CD4-positive, alpha-beta T cell treated with Interleukin-15 for 1 hour (primary cell): ENCODE measurements around the gene PBX1.

ENCODE experiments used
- DNase-seq: peaks from one replicate; pipeline ENCODE4 v3.0.0-alpha.2; 2020

PBX1 gene

DNA sequence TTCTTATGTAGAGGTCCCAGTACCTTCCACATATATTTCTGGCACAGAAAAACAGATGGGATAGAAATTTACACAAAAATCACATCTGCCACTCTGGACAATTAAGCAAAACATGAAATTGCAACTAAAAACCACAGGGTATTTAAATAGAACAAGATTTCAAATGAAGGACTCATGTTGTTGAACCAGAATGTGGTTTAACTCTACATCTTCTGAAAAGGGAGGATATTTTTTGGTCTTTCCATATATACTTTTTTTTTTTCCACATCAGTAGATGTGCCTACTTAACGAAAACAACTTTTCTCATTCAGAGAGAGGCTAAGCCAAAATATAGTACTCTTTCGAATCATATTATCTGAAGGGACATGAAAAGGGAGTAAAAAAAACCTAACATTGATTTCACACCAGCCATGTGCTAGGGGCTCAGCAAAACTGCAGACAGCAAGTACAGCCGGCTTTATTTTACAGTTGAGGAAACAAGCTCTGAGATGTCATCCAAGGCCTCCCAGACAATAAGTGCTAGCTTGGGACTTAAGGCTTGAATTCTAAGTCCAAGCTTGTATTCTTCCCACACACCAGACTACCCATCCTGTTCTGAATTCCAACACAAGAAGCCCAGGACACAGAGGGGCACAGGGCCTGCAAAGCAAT is 208.9 kb downstream of the PBX1 start:
- no peak for DNase-seq

DNA sequence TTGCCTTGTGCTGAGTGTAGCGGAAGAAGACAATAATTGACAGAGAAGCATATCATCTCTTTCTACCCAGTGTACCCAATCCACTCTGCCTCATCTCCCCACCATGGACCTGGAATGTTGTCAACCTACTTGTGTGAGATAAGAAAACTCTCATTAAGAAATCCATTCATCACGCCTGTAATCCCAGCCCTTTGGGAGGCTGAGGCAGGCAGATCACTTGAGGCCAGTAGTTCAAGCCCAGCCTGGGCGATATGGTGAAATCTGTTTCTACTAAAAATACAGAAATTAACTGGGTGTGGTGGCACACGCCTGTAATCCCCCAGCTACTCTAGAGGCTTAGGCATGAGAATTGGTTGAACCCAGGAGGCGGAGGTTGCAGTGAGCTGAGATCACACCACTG is 209.6 kb downstream of the PBX1 start:
- no peak for DNase-seq

DNA sequence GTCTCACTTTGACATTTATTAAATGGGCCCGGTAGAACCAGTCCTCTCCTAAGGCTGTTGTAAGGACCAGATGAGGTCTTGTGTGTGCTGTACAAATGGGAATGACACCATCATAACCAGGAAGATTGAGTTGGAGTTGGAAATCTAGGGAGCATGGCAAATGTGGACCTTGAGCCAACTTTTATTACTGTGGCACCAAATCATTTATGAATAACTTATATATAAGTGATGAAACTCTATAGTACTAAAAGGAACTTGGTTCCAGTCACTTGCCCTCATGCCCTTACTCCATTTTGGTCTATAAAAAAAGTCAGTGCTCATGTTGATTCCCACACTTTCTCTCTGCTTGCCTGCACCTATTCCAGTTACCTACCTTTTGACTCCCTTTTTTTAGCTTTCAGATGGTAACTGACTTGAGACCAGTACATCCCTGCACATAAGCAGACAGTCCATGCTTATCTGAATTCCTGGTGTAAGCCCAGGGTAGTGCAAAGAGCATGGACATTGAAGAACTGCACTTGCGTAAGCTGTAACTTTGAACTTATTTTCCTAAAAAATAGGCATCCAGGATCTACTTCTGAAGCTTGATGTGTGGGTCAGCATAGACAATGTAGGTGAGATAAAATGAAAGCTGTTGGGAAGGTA is 210.6 kb downstream of the PBX1 start:
- DNase-seq = no peak

DNA sequence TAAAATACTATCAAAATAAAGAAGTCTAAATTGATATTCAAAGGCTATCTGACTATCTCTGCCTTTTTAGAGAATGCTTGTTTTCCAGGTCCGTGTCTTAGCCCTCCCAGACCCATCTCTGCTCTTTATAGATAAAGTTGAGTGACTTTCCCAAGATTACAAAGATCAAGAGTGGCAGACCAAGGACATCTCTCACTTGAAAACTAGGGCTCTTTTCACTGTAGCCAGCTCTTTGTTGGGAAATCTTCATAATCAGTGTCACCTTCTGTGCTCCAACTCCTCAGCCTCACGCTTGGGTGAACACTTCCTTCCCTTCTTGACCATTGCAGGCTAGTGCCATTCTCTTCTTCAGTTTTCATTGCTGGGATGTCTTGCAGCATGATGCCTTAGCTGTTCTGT is 211.1 kb downstream of the PBX1 start:
- DNase-seq = no peak

DNA sequence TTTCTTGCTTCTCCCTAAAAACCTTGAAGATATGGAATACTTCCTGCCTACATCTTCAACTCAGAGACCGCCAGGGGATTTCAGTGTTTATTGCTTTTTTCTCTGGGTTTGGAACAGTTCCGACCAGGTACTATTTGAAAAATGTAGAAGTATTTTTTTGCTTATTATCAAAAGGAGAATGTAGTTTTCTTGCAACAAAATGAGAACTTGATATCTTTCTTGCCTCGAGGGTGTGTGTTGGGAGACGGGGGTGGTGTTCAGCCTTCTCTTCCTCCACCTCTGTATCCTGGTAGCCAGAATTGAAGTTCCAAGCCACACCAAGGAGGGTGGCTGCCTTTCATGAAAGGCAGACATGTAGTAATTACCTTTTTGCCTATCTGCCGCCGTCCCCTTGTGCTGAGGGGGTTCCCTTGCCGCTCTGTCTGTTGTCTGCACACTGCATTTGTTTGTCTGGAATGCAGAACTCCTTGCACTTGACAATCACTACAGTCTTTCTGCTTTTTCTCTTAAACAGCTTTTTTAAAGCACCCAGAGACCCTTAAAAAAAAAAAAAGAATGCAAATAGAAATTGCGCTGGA is 212.1 kb downstream of the PBX1 start:
- DNase-seq = no peak

DNA sequence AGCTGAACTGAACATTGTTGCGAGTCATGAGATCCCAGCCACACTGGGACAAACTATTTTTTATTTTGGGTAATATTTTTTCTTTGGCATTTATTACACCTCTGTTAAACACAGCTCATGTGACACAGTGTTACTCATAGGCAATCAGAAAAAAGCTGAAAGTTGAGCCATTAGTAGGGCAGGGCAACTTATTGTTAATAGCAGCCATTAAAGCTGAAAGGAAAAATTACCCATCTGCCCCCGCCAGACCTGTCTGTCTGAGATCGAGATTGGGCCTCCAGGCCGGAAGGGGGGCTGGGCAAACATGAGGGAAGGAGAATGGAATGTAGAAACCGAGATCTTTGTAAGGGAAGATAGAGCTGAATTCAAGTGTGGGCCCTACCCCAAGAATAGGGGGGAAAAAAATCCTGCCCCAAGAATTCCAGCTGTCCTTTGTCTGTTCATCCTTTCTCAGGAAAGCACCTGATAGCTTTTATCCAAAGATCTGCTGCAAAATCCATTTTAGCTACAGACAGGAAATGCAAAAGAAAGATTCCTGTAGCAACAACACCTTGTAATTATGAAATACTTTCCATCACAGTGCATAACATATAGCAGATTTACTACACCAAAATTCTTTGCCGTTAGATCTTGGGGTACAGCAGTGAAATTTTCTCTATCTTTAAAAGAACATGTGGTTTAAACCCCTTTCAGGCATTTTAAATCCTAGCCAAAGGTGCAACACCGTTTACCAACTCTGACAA is 212.8 kb downstream of the PBX1 start:
- DNase-seq = no peak

DNA sequence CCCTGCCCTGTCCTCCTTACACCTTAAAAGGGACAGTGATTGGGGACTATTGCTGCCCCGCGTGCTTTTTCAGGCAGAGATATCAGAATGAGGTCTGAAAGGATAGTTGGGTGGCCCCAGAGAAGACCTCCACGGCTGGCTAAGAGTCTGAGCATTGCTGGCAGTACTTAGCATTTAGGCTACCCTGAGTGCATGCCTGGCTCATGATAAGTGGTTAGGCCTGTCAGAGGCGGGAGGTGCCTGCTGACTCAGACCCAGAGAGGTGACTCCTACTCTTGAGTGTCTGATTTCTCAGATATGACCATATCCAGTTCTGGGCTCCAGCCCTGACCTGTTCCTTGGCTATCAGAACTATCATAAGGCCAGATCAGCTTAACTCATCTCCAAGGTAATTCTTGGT is 213.7 kb downstream of the PBX1 start:
- no peak for DNase-seq

DNA sequence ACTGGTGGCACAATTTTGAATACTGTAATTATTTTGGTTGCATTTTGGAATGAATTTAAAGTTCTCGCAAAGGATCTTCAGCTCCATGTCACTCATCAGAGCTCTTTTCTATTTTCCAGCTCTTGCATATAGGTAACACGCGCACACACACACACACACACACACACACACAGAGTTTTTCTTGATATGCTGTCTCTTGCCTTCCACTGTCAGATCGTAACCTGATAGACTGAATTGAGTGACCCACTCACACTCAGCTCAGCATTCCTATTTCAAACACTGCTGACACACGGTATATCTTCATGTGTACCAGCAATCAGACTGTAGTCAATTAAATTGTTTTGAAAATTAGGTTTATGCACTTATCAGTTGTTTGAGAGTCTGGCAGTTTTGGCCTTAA is 214.1 kb downstream of the PBX1 start:
- no peak for DNase-seq

DNA sequence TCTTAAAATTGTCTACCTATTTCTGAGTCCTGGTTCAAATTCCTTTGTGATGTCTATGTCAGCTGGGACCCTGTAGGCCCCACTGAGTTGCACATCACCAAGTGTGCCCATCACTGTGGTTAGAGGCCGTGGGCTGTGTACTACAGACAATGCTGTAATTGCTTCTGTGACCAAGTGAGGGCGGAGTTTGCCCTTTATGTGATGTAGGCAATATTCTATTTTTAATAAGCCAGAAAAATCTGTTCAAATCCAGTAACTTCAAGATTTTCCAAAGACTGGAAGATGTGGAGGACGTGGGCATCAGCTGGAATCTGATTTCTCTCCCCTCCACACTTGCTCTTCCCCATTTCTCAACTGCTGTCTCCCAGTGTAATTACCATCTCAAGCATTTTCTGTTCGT is 215.4 kb downstream of the PBX1 start:
- no peak for DNase-seq

DNA sequence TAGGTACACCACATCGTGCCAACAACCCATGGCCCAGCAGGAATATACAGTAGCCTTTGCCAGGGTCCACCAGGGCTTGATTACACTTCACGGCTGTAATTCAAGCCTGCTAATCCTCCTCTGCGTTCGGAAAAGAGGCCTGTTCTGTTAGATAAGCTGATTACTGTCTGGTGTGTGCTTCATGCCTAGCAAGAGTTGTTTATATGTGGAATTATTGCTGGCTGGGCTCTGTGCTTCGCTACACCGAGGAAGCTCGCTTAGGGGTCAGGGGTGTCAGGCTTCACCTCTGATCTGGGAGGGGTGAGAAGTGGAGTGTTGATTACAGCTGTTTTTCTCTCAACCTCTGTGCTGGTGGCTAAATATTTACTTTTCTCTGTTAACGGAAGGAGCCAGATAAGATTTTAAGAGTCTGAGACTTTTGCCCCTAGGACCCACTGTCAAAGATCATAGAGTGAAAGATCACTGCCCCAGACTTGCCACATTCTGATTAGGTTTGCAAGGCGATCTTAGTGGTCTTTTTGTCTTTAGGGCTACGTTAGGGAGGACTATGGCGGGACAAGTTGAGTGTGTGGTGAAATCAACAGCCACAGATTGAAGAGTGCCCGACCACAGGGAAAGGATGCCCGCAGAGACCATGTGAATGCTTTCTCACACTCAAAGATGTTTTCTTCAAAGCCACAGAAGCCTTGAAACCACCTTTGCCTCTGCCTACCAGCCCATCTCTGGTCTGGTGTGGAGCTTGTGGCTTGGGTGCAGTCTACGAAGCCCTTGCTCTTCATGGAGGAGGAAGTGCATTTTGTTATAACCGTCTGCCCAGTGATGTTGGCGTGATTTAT is 216.1 kb downstream of the PBX1 start:
- no peak for DNase-seq

DNA sequence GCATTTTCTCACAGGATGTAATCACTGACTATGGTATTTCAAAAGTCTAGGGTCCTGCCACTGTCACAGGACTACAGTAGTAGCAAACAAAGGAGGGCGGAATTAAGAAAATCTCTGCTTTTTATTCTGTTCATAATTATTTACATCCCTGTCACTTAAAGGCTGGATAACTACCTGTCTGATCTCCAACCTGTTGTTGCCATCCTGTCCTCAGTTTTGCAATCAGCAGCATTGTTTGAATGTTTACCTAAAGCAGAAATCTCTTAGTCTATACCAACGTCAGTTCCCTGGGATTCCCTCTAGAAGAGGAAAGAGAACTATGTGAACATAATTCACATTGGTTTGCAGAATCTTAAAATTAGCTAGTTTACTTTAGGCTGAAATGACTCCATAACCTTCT is 218.5 kb downstream of the PBX1 start:
- DNase-seq = no peak

DNA sequence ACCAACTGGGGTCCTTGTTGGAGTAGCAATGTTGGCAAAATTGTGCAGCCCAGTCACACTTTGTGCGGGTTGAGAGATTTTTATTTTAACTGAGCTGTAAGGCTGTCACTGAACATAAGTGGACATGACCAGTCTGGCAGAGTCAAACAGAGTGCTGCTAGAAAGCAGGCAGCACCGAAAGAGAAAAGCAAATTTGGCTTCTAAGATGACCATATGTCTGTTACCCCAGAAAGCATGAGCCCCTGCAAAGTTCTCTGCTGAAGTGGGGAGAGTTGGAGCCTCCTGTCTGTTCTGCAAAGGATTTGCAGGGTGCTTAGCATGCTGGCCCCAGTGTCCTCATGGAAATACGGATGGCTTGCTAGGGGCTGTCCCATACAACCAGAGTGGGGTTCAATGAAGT is 220.4 kb downstream of the PBX1 start:
- DNase-seq = no peak

DNA sequence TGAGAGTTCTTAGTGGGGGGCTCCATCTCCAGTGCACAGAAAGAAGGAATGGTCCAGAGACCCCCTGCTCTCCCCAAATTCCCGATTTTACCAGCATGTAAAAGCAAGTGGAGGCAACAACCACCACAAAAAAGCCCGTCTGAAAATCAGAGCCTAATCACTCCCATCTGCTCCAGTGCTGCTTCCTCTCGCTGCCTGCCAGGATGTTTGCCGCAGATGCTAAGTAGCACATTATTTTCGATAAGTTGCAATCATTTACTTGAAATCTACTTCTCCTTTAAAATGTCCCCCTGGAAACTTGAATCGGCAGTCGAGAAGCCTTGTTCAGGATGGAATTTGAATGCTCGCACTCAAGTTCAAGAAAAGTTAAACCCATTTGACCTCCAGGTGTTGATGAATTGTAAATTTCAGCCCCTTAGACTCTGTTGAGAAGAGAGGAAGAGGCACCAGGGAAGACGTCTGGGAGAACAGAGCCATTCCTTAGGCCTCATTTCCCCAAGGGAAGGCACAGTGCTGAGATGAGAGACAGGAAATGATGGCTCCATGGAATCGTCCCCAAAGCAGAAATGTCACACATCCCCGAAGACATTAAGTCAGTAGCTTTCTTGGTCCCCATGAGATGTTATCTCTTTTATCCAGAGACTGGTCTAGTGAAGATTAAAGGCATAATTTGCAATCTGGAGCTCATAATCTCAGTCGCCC is 221.3 kb downstream of the PBX1 start:
- no peak for DNase-seq

DNA sequence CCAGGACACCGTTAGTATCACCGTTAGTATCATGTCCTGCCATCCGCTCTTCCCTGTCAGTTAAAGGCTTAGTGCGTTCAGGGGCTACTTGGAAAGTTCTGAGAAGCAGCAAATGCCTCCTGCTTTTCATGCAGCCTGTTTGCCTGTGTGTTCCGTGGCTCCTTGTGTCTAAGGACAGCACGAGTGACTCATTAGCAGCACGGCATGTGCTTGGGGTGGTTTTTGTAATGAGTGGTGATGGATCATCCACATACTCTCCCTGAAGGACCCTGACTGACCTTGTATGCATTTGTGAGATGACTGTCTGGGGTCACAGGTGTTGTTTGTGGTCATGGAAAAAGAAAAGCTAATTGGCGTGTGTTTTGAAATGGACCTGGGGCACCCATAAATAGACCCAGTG is 221.9 kb downstream of the PBX1 start:
- no peak for DNase-seq

DNA sequence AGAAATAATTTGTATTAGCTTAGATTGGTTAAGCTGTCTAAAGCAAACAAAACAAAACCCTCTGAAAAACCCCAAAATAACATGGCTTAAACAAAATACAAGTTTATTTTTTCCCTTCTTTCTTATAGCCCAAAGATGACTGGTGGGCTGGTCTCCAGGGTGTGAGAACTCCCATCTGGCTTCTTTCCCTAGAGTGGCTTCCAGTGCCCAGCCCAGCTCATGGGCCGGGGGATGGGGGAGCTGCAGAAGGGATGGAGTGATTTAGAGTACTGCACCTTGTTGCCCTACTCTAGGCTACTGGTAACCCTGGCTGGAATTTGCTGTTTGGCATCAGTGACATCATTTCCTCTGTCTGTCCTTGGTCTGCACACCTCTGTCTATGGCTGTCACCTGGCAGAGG is 223.0 kb downstream of the PBX1 start:
- DNase-seq = no peak

DNA sequence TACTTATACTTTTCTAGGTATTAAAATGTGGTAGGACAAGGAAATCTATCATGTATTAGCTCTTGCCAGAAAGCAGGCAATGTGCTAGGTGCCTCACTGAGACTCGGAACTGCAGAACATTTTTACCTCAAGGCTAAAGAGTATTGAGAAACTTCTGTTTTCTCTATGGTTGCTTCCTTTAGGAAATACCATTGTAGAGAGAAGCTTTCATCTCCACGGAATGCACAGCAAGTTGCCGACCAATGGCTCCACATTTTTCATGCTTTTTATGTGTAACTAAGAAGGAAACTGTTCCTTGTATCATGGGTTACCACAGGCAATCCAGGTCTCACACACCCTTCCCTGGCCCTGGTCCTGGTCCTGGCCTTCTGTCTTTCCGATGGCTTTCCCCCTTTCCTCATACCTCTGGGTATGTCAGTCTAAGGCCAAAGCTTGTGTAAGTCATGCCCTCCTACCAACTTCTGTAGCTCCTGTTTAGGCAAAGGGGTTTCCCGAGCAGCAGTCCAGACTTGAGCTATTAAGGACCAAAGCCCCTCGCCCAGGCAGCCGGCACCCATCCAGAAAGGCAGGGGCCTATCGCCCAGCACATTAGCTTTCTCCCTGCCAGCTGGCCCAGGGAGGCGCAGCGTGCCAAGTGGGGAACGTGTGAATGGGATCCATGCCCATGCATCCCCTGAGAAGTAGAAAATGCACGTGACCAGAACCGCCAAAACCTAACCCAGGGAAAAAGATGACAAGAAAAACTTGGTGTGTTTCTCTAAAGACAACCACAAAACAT is 225.0 kb downstream of the PBX1 start:
- DNase-seq = no peak

DNA sequence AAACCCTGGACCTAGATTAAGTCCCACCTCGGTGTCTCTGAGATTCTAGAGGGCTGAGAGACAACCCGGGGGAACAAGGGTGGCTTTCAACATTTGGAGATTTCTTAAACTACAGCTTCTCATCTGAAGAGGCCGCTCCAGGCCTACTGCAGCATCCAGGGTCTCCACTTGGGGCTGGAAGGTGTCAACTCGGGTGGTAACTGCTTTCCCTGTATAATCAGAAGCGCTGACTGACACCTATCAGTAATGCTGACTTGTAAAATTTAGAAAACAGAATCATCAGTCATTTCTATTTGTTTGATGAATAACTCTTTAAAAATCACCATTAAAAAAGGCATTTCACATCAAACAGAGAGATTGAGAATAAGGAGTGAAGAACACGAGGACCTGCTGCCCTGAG is 226.0 kb downstream of the PBX1 start:
- DNase-seq = no peak

DNA sequence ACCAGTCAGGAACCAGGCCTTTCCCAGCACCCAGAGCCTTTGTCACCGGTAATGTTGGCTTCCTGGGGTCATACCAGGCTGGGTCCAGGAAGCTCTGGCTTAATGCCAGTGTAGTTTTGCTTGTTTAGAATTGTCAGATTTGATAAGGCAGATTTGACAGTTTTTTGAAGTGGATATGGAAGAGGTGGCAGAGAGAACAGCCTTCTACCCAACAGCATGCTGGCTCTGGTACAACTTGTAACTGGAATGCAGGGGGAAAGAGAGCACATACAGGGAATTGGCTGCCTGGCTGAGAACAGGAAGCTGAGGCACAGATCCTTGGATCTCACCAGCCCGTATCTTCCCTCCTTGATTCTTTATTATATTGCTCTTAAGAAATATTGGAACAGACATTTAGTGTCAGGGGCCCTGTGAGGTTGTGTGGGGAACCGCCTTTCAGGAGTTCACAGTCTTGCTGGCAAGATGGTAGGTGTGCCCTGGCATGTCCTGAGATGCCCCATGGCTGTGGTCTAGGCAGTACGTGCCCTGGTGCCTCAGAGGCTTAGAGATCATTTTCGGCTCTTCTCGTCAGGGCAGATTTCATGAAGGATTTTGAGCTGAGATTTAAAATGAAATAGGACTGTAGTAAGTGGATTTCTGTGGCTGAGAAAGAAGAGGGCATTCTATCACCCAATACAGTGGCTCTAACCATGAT is 227.0 kb downstream of the PBX1 start:
- DNase-seq = no peak

DNA sequence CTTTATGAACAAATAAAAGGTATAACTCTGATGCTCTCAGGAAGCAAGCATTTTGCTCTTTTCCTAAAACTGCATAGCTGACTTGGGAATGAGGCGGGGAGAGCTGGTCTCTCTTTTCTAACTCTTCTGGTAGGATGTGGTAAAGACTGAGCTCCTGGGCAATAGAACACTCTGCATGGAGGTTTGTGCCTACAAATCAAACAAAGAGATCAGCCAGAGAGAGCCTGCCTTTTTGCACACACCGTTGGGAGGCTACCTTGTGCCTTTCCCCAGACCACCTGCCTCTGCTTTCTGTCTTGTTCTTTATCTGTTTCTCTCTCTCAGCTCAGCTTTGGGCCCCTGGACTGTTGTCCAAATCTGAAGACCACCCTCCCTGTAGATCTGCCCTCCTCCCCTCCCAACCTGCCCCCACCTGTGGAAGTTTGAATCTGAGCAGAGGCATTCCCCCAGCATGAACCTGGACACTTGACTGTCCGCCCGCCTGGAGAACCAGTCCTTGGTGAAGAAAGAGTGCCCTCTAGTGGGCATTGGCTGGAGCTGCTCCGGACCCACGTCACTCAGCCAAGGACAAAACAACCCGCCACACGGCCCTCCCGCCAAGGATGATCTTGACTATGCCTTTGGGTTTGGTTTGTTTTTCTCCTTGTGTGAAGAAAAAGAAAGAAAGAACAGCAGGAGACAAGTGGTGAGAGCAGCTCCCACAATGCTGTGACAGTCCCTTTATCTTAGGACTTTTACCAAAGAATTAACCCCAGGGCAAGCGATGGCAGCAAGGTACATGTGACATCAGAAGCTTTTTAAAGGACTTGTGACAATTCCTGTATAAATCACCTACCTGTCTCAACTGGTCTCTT is 228.2 kb downstream of the PBX1 start:
- DNase-seq = peak; percentile 43

DNA sequence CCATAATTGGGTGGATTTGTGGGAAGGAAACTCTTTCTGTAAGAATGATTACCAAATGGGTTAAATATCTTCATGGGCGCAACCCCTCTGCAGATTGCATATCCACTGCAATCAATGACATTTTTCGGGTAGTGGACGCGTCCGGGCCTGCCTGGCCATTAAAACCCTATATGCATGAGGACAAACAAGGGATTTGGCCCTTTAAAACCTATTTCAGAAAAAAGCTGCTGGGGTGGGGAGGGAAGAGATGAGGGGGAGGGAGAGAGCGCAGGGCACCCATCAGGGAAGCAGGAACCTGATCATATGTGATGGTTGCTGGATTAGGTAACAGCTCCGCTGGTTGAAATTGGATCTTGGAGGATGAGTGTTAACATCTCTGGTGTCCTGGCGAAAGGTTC is 228.8 kb downstream of the PBX1 start:
- DNase-seq = no peak
